Ramos (cell line): ENCODE measurements around the gene SNX5.
"Not testable (repeated sequence)": the region's sequence is repeated elsewhere in the genome, so short reads cannot be mapped to it uniquely, and the experiment has no call there.

Source experiments
- in situ Hi-C: fragments of 300-500 bp; cut with MboI; formaldehyde crosslinking; loops from one replicate; pipeline ENCODE4 v1.14.3; 2022; ENCODE audit warnings: low sequenced_read_pairs; ENCODE audit not compliant: unreplicated experiment

The SNX5 gene

GRCh38 chr20:17961587-17961940, 7.0 kb downstream of the SNX5 start:
- in situ Hi-C loops = no loop called here

- in situ Hi-C loops = no loop called here
These were observed 7.5 kb downstream of the SNX5 start for GRCh38 chr20:17960927-17961586.

GRCh38 chr20:17960400-17960885, 8.2 kb downstream of the SNX5 start:
- in situ Hi-C loops = not testable (repeated sequence)

GRCh38 chr20:17959257-17959627, 9.4 kb downstream of the SNX5 start:
- in situ Hi-C loops = no loop called here

- in situ Hi-C loops = no loop called here
These were observed 10.0 kb downstream of the SNX5 start for GRCh38 chr20:17958373-17959256.

- in situ Hi-C loops = no loop called here
These were observed 10.9 kb downstream of the SNX5 start for GRCh38 chr20:17957505-17958363.

GRCh38 chr20:17956099-17956685, 12.4 kb downstream of the SNX5 start:
- in situ Hi-C loops = no loop called here

- in situ Hi-C loops = no loop called here
These were observed 13.3 kb downstream of the SNX5 start for GRCh38 chr20:17955302-17955701.

GRCh38 chr20:17953935-17954334, 14.7 kb downstream of the SNX5 start:
- in situ Hi-C loops = no loop called here

GRCh38 chr20:17952692-17953684, 15.6 kb downstream of the SNX5 start:
- in situ Hi-C loops = no loop called here

- in situ Hi-C loops = no loop called here
These were observed 17.3 kb downstream of the SNX5 start for GRCh38 chr20:17951323-17951722.

GRCh38 chr20:17950670-17951069, 17.9 kb downstream of the SNX5 start:
- in situ Hi-C loops = no loop called here

- in situ Hi-C loops = no loop called here
These were observed 18.7 kb downstream of the SNX5 start for GRCh38 chr20:17949899-17950298.

GRCh38 chr20:17948442-17948841, 20.2 kb downstream of the SNX5 start:
- in situ Hi-C loops = no loop called here

- in situ Hi-C loops = no loop called here
These were observed 21.1 kb downstream of the SNX5 start for GRCh38 chr20:17947474-17947815.

GRCh38 chr20:17946572-17947473, 21.8 kb downstream of the SNX5 start:
- in situ Hi-C loops = no loop called here

GRCh38 chr20:17946040-17946439, 22.6 kb downstream of the SNX5 start:
- in situ Hi-C loops = no loop called here

- in situ Hi-C loops = no loop called here
These were observed 23.6 kb downstream of the SNX5 start for GRCh38 chr20:17944854-17945474.
